Measurements from ENCODE around the gene CYP2W1.
"Not testable (repeated sequence)": the region's sequence is repeated elsewhere in the genome, so short reads cannot be mapped to it uniquely, and the experiment has no call there.

Gene CYP2W1

GRCh38 chr7:938546-939185, 44.3 kb upstream of the CYP2W1 start:
- TF ChIP-seq, protein P1, sequence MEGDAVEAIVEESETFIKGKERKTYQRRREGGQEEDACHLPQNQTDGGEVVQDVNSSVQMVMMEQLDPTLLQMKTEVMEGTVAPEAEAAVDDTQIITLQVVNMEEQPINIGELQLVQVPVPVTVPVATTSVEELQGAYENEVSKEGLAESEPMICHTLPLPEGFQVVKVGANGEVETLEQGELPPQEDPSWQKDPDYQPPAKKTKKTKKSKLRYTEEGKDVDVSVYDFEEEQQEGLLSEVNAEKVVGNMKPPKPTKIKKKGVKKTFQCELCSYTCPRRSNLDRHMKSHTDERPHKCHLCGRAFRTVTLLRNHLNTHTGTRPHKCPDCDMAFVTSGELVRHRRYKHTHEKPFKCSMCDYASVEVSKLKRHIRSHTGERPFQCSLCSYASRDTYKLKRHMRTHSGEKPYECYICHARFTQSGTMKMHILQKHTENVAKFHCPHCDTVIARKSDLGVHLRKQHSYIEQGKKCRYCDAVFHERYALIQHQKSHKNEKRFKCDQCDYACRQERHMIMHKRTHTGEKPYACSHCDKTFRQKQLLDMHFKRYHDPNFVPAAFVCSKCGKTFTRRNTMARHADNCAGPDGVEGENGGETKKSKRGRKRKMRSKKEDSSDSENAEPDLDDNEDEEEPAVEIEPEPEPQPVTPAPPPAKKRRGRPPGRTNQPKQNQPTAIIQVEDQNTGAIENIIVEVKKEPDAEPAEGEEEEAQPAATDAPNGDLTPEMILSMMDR (IDR thresholded peaks at IDR 0.05; ENCODE audit: low read depth, low read length, missing control alignments), result no peak
- DNase-seq (ENCODE audit: low read depth), result no peak
- in situ Hi-C loops (cut with HindIII; ENCODE audit: low sequenced_read_pairs), result no loop called here
- no peak overlapping the region for H3K4me3 ChIP-seq (ENCODE audit: low read depth, low read length)

DNA sequence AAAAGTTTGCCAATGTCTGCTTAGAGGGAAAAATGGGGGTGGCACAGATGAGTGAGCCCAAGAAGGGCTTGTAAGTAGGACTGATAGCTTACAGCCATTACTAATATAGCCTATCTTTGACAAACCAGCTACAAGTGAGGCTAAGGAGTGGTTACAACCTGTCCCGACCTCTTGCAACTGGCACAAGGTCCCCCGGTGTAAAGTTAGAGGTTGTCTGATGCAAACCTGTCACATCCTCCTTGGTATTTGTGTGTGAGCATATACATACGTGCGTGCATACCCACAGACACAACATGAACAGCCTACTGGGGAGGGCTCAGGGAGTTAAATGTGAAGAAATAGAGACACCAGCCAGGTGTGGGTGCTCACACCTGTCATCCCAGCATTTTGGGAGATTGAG, 43.1 kb upstream of the CYP2W1 start:
- DNase-seq (ENCODE audit: low read depth), result no peak
- TF ChIP-seq, protein P1 (IDR thresholded peaks at IDR 0.05; ENCODE audit: low read depth, low read length, missing control alignments), result no peak
- in situ Hi-C loops (cut with HindIII; ENCODE audit: low sequenced_read_pairs), result no loop called here
- H3K4me3 ChIP-seq (ENCODE audit: low read depth, low read length), result no peak overlapping the region

DNA sequence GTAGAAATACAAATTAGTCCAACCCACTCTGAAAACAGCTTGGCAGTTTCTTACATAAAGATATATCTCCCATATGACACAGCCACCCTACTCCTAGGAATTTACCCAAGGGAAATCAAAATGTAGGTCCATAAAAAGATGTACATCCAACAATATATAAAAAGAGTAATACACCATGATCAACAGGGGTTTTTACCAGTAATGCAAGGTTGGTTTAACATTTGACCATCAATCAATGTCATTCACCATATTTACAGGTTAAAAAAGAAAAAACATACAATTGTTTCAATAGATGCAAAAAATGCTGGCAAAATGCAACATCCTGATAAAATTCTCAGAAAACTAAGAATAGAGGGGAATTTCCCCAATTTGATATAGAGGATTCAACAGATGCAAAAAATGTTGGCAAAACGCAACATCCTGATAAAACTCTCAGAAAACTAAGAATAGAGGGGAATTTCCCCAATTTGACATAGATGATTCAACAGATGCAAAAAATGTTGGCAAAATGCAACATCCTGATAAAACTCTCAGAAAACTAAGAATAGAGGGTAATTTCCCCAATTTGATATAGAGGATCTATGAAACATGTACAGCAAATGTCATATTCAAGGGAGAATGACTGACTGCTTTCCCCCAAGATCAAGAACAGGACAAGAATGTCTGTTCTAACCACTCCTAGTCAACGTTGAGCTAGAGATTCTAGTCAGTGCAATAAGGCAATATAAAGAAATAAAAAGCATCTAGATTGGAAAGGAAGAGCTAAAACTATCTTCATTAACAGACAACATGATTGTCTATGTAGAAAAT, 42.2 kb upstream of the CYP2W1 start:
- in situ Hi-C loops (cut with HindIII; ENCODE audit: low sequenced_read_pairs), result no loop called here
- H3K4me3 ChIP-seq (ENCODE audit: low read depth, low read length), result no peak overlapping the region
- DNase-seq (ENCODE audit: low read depth), result no peak
- TF ChIP-seq, protein P1 (IDR thresholded peaks at IDR 0.05; ENCODE audit: low read depth, low read length, missing control alignments), result no peak

DNA sequence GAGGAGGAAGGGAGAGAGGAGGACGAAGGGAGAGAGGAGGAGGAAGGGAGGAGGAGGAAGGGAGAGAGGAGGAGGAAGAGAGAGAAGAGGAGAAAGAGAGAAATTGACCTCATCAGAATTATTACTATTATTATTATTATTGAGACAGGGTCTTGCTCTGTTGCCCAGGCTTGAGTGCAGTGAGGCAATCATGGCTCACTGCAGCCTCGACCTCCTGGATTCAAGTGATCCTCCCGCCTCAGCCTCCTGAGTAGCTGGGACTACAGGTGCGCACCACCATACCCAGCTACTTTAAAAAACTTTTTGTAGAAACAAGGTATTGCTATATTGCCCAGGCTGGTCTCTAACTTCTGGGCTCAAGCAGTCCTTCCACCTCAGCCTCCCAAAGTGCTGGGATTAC, 39.2 kb upstream of the CYP2W1 start:
- DNase-seq (ENCODE audit: low read depth); in situ Hi-C loops (cut with HindIII; ENCODE audit: low sequenced_read_pairs); H3K4me3 ChIP-seq (ENCODE audit: low read depth, low read length): not testable (repeated sequence)

- no peak for DNase-seq (ENCODE audit: low read depth)
- in situ Hi-C loops (cut with HindIII; ENCODE audit: low sequenced_read_pairs), result no loop called here
- TF ChIP-seq, protein P1 (IDR thresholded peaks at IDR 0.05; ENCODE audit: low read depth, low read length, missing control alignments), result no peak
- no peak overlapping the region for H3K4me3 ChIP-seq (ENCODE audit: low read depth, low read length)
These were observed 38.2 kb upstream of the CYP2W1 start for GRCh38 chr7:944744-945143.

DNA sequence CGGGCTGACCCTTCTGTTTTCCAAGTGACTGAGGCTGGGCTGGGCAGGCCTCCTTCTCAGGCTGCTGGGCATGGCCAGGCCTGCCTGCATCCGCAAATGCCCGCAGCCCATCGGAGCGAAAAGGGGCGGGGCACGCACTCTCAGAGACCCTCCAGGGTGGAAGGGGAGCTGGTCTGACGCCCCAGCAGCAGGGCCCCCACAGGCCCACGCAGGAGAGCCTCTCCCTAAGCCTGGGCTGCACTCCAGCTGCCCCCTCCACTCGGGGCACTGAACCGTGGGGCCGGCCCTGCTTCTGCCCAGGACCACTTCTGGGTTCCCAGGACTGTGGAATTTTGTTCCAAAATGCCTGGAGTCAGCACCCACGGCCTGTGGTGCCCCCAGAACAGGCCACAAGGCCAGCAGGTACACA, 37.8 kb upstream of the CYP2W1 start:
- no peak overlapping the region for H3K4me3 ChIP-seq (ENCODE audit: low read depth, low read length)
- TF ChIP-seq, protein P1 (IDR thresholded peaks at IDR 0.05; ENCODE audit: low read depth, low read length, missing control alignments), result no peak
- in situ Hi-C loops (cut with HindIII; ENCODE audit: low sequenced_read_pairs), result no loop called here
- DNase-seq (ENCODE audit: low read depth), result no peak

Measured in astrocyte of the cerebellum (primary cell).